Erythroblast (primary cell): ENCODE measurements around the gene CALY.

Experiments
- GATA1 ChIP-seq: IDR thresholded peaks from 2 replicates; pipeline ENCODE4 v1.6.1; 2011; ENCODE audit warnings: low read depth, mild to moderate bottlenecking, control low read depth, low read length, moderate library complexity
- POLR2A ChIP-seq: IDR thresholded peaks from 2 replicates; pipeline ENCODE4 v1.6.1; 2011; ENCODE audit warnings: mild to moderate bottlenecking, low read length

DNA sequence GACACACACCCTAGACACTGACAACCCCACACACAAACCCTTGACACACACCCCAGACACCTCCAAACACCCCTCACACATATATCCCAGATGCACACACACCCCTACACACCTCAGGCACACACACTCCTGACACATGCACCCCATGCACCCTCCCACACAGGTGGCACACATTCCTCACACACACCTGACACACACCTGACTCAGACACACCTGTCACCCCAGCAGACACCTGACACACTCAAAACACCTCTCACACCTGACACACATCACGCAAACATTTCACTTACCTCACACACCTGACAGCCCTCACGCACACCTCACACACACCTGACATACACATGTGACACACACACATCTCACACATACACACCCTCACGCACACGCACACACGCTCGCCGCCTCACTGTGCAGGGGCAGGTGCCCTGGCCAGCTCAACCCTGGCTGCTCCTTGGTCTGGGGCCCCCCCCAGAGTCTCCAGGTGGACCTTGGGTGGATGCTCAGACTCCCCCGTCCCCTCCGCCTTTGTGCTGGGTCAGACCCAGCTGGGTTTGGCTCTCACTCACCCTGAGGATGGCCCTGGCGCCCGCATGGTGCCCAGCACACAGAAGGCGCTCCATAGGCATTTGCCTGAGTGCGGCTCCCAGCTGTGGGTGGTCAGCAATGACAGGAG lies 3.1 kb upstream of the CALY start:
- TF ChIP-seq POLR2A: no peak
- no peak for TF ChIP-seq GATA1
